D721Med (cell line): ENCODE measurements around the gene CLIP4.
"Not testable (repeated sequence)": the region's sequence is repeated elsewhere in the genome, so short reads cannot be mapped to it uniquely, and the experiment has no call there.

Experiments used
- DNase-seq: peaks from one replicate; pipeline ENCODE4 v3.0.0; 2011; ENCODE audit warnings: low spot score; ENCODE audit not compliant: insufficient read length
- FAIRE-seq: peaks from 2 replicates; lab custom pipeline; 2011; peaks lifted over from hg19 to GRCh38; lab: Jason Lieb, UNC
- TF ChIP-seq, protein P1 (sequence below): IDR thresholded peaks from 2 replicates; pipeline ENCODE4 v1.5.1; 2012; ENCODE audit warnings: mild to moderate bottlenecking, control low read depth; ENCODE audit not compliant: insufficient read depth; ENCODE audit errors: missing control alignments

The CLIP4 gene

GRCh38 chr2:29104688-29105087, 10.5 kb upstream of the CLIP4 start:
- no peak for DNase-seq
- TF ChIP-seq, protein P1, sequence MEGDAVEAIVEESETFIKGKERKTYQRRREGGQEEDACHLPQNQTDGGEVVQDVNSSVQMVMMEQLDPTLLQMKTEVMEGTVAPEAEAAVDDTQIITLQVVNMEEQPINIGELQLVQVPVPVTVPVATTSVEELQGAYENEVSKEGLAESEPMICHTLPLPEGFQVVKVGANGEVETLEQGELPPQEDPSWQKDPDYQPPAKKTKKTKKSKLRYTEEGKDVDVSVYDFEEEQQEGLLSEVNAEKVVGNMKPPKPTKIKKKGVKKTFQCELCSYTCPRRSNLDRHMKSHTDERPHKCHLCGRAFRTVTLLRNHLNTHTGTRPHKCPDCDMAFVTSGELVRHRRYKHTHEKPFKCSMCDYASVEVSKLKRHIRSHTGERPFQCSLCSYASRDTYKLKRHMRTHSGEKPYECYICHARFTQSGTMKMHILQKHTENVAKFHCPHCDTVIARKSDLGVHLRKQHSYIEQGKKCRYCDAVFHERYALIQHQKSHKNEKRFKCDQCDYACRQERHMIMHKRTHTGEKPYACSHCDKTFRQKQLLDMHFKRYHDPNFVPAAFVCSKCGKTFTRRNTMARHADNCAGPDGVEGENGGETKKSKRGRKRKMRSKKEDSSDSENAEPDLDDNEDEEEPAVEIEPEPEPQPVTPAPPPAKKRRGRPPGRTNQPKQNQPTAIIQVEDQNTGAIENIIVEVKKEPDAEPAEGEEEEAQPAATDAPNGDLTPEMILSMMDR: no peak
- no peak for FAIRE-seq

DNA sequence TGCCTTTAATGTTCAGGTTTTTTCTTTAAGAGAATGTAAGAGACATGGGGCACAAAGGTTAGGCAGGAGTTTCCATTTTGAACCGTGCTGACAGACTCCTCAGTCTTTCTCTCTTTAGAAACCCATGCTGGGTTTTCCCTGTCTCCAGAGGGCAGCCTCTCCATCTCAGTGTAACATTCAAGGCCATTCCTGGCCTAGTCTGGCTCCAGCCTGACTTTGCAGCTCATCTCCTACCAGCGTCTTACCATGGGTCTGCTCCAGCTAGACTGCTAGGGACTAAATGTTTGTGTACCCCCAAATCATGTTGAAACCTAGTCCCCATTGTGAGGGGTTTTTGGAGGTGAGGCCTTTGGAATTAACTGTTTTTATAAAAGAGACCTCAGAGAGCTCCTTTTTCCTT, 9.8 kb upstream of the CLIP4 start:
- TF ChIP-seq, protein P1: no peak
- DNase-seq (no peak), FAIRE-seq (no peak)

GRCh38 chr2:29106256-29106655, 9.0 kb upstream of the CLIP4 start:
- DNase-seq (no peak), FAIRE-seq (no peak)
- TF ChIP-seq, protein P1: no peak

DNA sequence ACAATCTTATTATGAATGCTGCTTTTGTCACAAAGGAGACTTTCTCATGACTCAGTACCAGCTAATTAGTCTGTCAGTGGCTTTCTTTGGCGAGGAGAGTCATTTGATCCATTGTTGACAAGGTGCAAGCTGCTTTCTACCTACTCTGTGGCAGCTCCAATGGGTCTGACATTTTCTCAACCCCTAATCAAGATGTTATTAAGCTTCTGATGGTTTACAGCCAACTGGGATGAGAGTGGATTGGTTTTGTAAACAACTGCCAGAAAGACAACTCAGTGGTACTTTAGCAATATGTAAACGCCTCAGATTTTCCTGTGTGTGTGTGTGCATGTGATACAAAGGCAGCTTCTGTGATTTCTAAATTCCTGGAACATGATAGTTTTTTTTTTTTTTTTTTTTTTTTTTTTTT, 8.2 kb upstream of the CLIP4 start:
- TF ChIP-seq, protein P1: no peak
- FAIRE-seq (no peak), DNase-seq (no peak)

- DNase-seq, FAIRE-seq: not testable (repeated sequence)
These were observed 7.7 kb upstream of the CLIP4 start for GRCh38 chr2:29107547-29107946.

GRCh38 chr2:29108225-29108624, 7.0 kb upstream of the CLIP4 start:
- FAIRE-seq (no peak), DNase-seq (no peak)
- TF ChIP-seq, protein P1: no peak

DNA sequence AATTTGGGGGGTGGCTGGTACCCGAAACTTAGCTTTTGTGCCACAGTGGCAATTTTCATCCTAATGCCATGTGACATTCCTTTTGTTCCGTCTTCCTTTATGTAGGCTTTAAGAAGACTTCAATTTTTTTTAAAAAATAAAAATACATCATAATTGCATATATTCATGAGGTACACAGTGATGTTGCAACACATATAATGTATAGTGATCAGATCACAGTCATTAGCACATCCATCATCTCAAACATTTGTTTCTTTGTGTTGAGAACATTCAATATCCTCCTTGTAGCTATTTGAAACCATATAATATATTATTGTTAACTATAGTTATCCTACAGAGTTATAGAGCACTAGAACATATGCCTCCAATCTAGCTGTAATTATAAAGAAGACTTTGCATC, 6.0 kb upstream of the CLIP4 start:
- DNase-seq (no peak), FAIRE-seq (no peak)
- TF ChIP-seq, protein P1: no peak

DNA sequence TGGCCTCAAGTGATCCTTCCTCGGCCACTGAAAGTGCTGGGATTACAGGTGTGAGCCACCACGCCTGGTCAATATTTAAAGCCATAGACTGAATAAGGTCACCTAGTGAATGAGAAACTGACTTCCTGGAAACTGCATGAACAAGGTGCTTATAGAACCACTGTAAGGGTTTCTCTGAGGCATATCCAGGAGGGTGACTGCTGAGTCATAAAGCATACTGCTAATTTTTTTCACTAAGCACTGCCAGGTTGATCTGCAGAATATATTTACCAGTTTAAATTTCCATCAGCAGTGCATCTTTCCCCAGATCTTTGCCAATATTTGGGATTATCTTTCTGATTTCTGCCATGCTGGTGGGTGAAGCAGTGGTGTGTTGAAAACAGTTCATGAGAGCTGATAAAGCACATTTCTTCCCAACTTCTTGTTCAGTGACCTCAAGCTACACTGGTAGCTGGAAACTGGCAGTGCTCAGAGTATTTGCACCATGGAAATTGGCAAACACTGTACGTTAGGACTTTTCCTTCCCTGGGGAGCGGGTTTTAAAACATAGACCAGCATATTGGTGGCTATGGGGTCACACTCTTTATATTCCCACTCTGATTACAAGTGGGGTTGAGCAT, 4.2 kb upstream of the CLIP4 start:
- no peak for DNase-seq
- FAIRE-seq: no peak
- TF ChIP-seq, protein P1: no peak
